ENCODE measurements around the gene ANXA4.
"Not testable (repeated sequence)": the region's sequence is repeated elsewhere in the genome, so short reads cannot be mapped to it uniquely, and the experiment has no call there.

ANXA4 gene

GRCh38 chr2:69718338-69718965 lies 23.5 kb upstream of the ANXA4 start:
- H3K4me3 ChIP-seq (ENCODE audit: low read depth, low read length), result no peak overlapping the region

GRCh38 chr2:69720404-69720803 lies 21.5 kb upstream of the ANXA4 start:
- H3K4me3 ChIP-seq (ENCODE audit: low read depth, low read length), result no peak overlapping the region

- H3K4me3 ChIP-seq (ENCODE audit: low read depth, low read length), result no peak overlapping the region
Measured at GRCh38 chr2:69721022-69721421, 20.9 kb upstream of the ANXA4 start.

GRCh38 chr2:69723791-69724190 lies 18.1 kb upstream of the ANXA4 start:
- H3K4me3 ChIP-seq (ENCODE audit: low read depth, low read length), result no peak overlapping the region

- no peak overlapping the region for H3K4me3 ChIP-seq (ENCODE audit: low read depth, low read length)
Measured at GRCh38 chr2:69724540-69725159, 17.3 kb upstream of the ANXA4 start.

GRCh38 chr2:69725706-69726360 lies 16.1 kb upstream of the ANXA4 start:
- H3K4me3 ChIP-seq (ENCODE audit: low read depth, low read length), result no peak overlapping the region

GRCh38 chr2:69729266-69729665 lies 12.7 kb upstream of the ANXA4 start:
- H3K4me3 ChIP-seq (ENCODE audit: low read depth, low read length), result no peak overlapping the region

GRCh38 chr2:69729781-69730180 lies 12.2 kb upstream of the ANXA4 start:
- no peak overlapping the region for H3K4me3 ChIP-seq (ENCODE audit: low read depth, low read length)

- H3K4me3 ChIP-seq (ENCODE audit: low read depth, low read length), result no peak overlapping the region
Measured at GRCh38 chr2:69731147-69731970, 10.6 kb upstream of the ANXA4 start.

- no peak overlapping the region for H3K4me3 ChIP-seq (ENCODE audit: low read depth, low read length)
Measured at GRCh38 chr2:69733342-69734034, 8.4 kb upstream of the ANXA4 start.

GRCh38 chr2:69734035-69734611 lies 7.8 kb upstream of the ANXA4 start:
- H3K4me3 ChIP-seq (ENCODE audit: low read depth, low read length), result no peak overlapping the region

- H3K4me3 ChIP-seq (ENCODE audit: low read depth, low read length), result no peak overlapping the region
Measured at GRCh38 chr2:69734854-69735544, 6.9 kb upstream of the ANXA4 start.

GRCh38 chr2:69735686-69736085 lies 6.2 kb upstream of the ANXA4 start:
- no peak overlapping the region for H3K4me3 ChIP-seq (ENCODE audit: low read depth, low read length)

GRCh38 chr2:69738149-69738548 lies 3.8 kb upstream of the ANXA4 start:
- not testable (repeated sequence) for H3K4me3 ChIP-seq (ENCODE audit: low read depth, low read length)

GRCh38 chr2:69740502-69740951 lies 1.4 kb upstream of the ANXA4 start:
- no peak overlapping the region for H3K4me3 ChIP-seq (ENCODE audit: low read depth, low read length)

GRCh38 chr2:69741229-69741574 lies 732 bp upstream of the ANXA4 start:
- H3K4me3 ChIP-seq (ENCODE audit: low read depth, low read length), result peak overlapping the region; percentile 61

GRCh38 chr2:69742322-69742952 lies 503 bp downstream of the ANXA4 start:
- H3K4me3 ChIP-seq (ENCODE audit: low read depth, low read length), result peak overlapping the region; percentile 61

- H3K4me3 ChIP-seq (ENCODE audit: low read depth, low read length), result no peak overlapping the region
Measured at GRCh38 chr2:69743847-69744264, 1.9 kb downstream of the ANXA4 start.

GRCh38 chr2:69744456-69744855 lies 2.5 kb downstream of the ANXA4 start:
- H3K4me3 ChIP-seq (ENCODE audit: low read depth, low read length), result no peak overlapping the region

- H3K4me3 ChIP-seq (ENCODE audit: low read depth, low read length), result no peak overlapping the region
Measured at GRCh38 chr2:69745035-69745434, 3.1 kb downstream of the ANXA4 start.
